Thoracic aorta (tissue), 2 donors: ENCODE results near the gene SYTL5. TPM values are rescaled to one million over a fixed set of nuclear protein-coding genes. Genes with fewer than 3 reads are reported as not detected.

Experiments
- ATAC-seq: fragments of 150-250 bp; one replicate; pipeline ENCODE4 v1.8.0; 2017; ENCODE audit warnings: low read depth; ENCODE audit not compliant: insufficient number of reproducible peaks, low FRiP score
- DNase-seq: peaks from one replicate; pipeline ENCODE4 v3.0.0-alpha.2; 2020; ENCODE audit warnings: low spot score
- H3K27ac ChIP-seq, 2 donors: fragments of 200-600 bp; sonication (generic); 1 replicate in 1 of 2; 2 replicates in 1 of 2; pipeline ENCODE4 v1.5.1; 2016; ENCODE audit warnings: mild to moderate bottlenecking in 2 of 2, moderate library complexity in 2 of 2
- H3K27me3 ChIP-seq: fragments of 200-600 bp; sonication (generic); replicated peaks from 2 replicates; pipeline ENCODE4 v1.6.0; 2016; ENCODE audit warnings: mild to moderate bottlenecking; ENCODE audit not compliant: insufficient read depth
- H3K36me3 ChIP-seq: fragments of 200-600 bp; sonication (generic); one replicate; pipeline ENCODE4 v1.5.1; 2016
- H3K4me1 ChIP-seq, 2 donors: fragments of 200-600 bp; sonication (generic); 1 replicate in 1 of 2; 2 replicates in 1 of 2; pipeline versions ENCODE4 v1.5.1 to v1.6.0; 2016; ENCODE audit warnings: low read depth in 2 of 2, mild to moderate bottlenecking in 1 of 2; ENCODE audit not compliant: control insufficient read depth in 1 of 2
- H3K4me3 ChIP-seq: fragments of 200-600 bp; sonication (generic); 2 replicates; pipeline ENCODE4 v1.5.1; 2016; ENCODE audit warnings: mild to moderate bottlenecking
- H3K9me3 ChIP-seq: fragments of 200-600 bp; sonication (generic); 2 replicates; pipeline ENCODE4 v1.5.1; 2016
- CTCF ChIP-seq: fragments of 200-600 bp; sonication (generic); IDR thresholded peaks from one replicate; pipeline ENCODE4 v1.5.1; 2019; ENCODE audit warnings: antibody characterized with exemption
- total RNA-seq, 2 donors: library from RNA; depleted of rRNA; stranded (reverse); fragments of >200 nt; gene quantifications; one replicate each; pipeline versions ENCODE4 v1.1.0 to v1.2.3, GENCODE V29; 2016

The SYTL5 gene
- total RNA-seq = not detected

GRCh38 chrX:38006291-38006690 is at the start of gene SYTL5:
TSS of gene SYTL5 (plus strand) at chrX:38006553. CDS start at chrX:38033890, 27,337 bp downstream.
- Histone ChIP-seq H3K36me3 (no peaks in the 10 kb centered on the region), H3K27me3 (no peaks in the 10 kb centered on the region), H3K27ac (no peak within 1 kb of the TSS), H3K4me3 (no peak within 1 kb of the TSS), H3K4me1 (no peaks in the 10 kb centered on the region), H3K9me3 (no peaks in the 10 kb centered on the region)
- ATAC-seq = no peak
- TF ChIP-seq CTCF = no peak
- DNase-seq = no peak

- Histone ChIP-seq H3K36me3 (no peaks in the 10 kb centered on the region), H3K4me3 (no peak overlapping the region), H3K27me3 (no peaks in the 10 kb centered on the region), H3K9me3 (no peaks in the 10 kb centered on the region), H3K4me1 (no peaks in the 10 kb centered on the region), H3K27ac (no peak overlapping the region)
- no peak for ATAC-seq
- DNase-seq = no peak
- TF ChIP-seq CTCF = no peak
These were observed 47.7 kb upstream of the SYTL5 start for GRCh38 chrX:37958525-37959211.

GRCh38 chrX:37959212-37960021 is 46.9 kb upstream of the SYTL5 start:
- H3K27me3 ChIP-seq = no peaks in the 10 kb centered on the region
- H3K27ac ChIP-seq = no peak overlapping the region

GRCh38 chrX:37961118-37961517 is 45.2 kb upstream of the SYTL5 start:
- H3K4me3 ChIP-seq = no peak overlapping the region
- no peak for TF ChIP-seq CTCF
- H3K4me1 ChIP-seq = no peaks in the 10 kb centered on the region
- no peak for DNase-seq
- no peak overlapping the region for H3K27ac ChIP-seq
- H3K9me3 ChIP-seq = no peaks in the 10 kb centered on the region
- H3K27me3 ChIP-seq = no peaks in the 10 kb centered on the region
- H3K36me3 ChIP-seq = no peaks in the 10 kb centered on the region
- no peak for ATAC-seq

More at GRCh38 chrX:37959212-37960021, 46.9 kb upstream of the SYTL5 start:
- no peak overlapping the region for H3K4me3 ChIP-seq
- no peak for TF ChIP-seq CTCF
- no peak for ATAC-seq
- no peaks in the 10 kb centered on the region for H3K4me1 ChIP-seq
- no peak for DNase-seq
- no peaks in the 10 kb centered on the region for H3K36me3 ChIP-seq
- H3K9me3 ChIP-seq = no peaks in the 10 kb centered on the region

GRCh38 chrX:37967714-37968113 is 38.6 kb upstream of the SYTL5 start:
- Histone ChIP-seq H3K27ac (no peak overlapping the region), H3K4me3 (no peak overlapping the region), H3K9me3 (no peaks in the 10 kb centered on the region), H3K36me3 (no peaks in the 10 kb centered on the region), H3K4me1 (no peaks in the 10 kb centered on the region), H3K27me3 (no peaks in the 10 kb centered on the region)
- DNase-seq (no peak), ATAC-seq (no peak)
- TF ChIP-seq CTCF = no peak
